K562 (cell line): ENCODE measurements around the gene CFAP298. TPM values are rescaled to one million over a fixed set of nuclear protein-coding genes. Genes with fewer than 3 reads are reported as not detected.

Experiments
- IRF2 ChIP-seq: sonication (generic); formaldehyde crosslinking; IDR thresholded peaks from 2 replicates; pipeline ENCODE4 v1.8.1; 2022; ENCODE audit warnings: mild to moderate bottlenecking, missing genetic modification reagents
- KLF13 ChIP-seq: fragments of 450-650 bp; IDR thresholded peaks from 2 replicates; pipeline ENCODE4 v1.6.1; 2016; ENCODE audit warnings: missing genetic modification characterization, low read depth, mild to moderate bottlenecking, missing compliant biosample characterization, moderate library complexity, borderline replicate concordance
- L3MBTL2 ChIP-seq: fragments of 450-650 bp; IDR thresholded peaks from 2 replicates; pipeline ENCODE4 v1.6.1; 2016; ENCODE audit warnings: mild to moderate bottlenecking, moderate library complexity
- MCM7 ChIP-seq, 2 experiments: fragments of 450-650 bp; IDR thresholded peaks; 2 replicates each; pipeline ENCODE4 v1.6.1; 2016 to 2018
- NFRKB ChIP-seq: fragments of 450-650 bp; IDR thresholded peaks from 2 replicates; pipeline ENCODE4 v1.6.1; 2016; ENCODE audit warnings: low read depth
- NR2C1 ChIP-seq, 2 experiments: fragments of 450-650 bp; IDR thresholded peaks; 2 replicates each; pipeline ENCODE4 v1.6.1; 2017; ENCODE audit warnings: mild to moderate bottlenecking in 2 of 2, antibody characterized with exemption in 1 of 2, inconsistent platforms in 1 of 2, missing compliant biosample characterization in 1 of 2, missing genetic modification characterization in 1 of 2
- RBM25 ChIP-seq: fragments of 200-400 bp; formaldehyde crosslinking; IDR thresholded peaks from 2 replicates; pipeline ENCODE4 v1.6.1; 2018; ENCODE audit warnings: low read length, low read depth, moderate library complexity; ENCODE audit not compliant: severe bottlenecking
- TARDBP ChIP-seq: fragments of 450-650 bp; IDR thresholded peaks from 2 replicates; pipeline ENCODE4 v1.6.1; 2016
- TBL1XR1 ChIP-seq, 2 experiments: IDR thresholded peaks; 2 replicates each; pipeline ENCODE4 v1.6.1; 2012; ENCODE audit warnings: improper control_type of control experiment in 2 of 2, low read length in 2 of 2, mild to moderate bottlenecking in 1 of 2
- U2AF2 ChIP-seq: fragments of 200-400 bp; formaldehyde crosslinking; optimal IDR thresholded peaks from 2 replicates; pipeline ENCODE3; 2017; ENCODE audit warnings: low read depth, mild to moderate bottlenecking, low read length
- ZC3H11A ChIP-seq: IDR thresholded peaks from 2 replicates; pipeline ENCODE4 v1.6.1; 2012; ENCODE audit warnings: low read depth, low read length, improper control_type of control experiment
- polyA plus RNA-seq, 8 experiments: library from polyadenylated mRNA; depleted of rRNA in 4 of 8; stranded (reverse) in 5 of 8; unstranded in 3 of 8; fragments of >200 nt; fragmentation: Nextera tagmentation in 2 of 8; fragmentation: Illumina TruSeq in 1 of 8; extraction: Ambion mirVana in 2 of 8; extraction: Trizol in 1 of 8; gene quantifications; 2 replicates each; pipeline versions ENCODE4 v1.2.1 to v1.2.3, GENCODE V29; 2011 to 2014; ENCODE audit warnings: inconsistent platforms in 1 of 8, missing spikeins in 1 of 8
- total RNA-seq, 7 experiments: library from RNA; depleted of rRNA in 6 of 7; stranded (reverse); fragments of >200 nt in 6 of 7; fragmentation: Illumina TruSeq in 2 of 7; extraction: Trizol in 2 of 7; gene quantifications; 2 replicates each; pipeline versions ENCODE4 v1.2.1 to v1.2.3, GENCODE V29; 2011 to 2021; ENCODE audit warnings: low replicate concordance in 1 of 7
- TF ChIP-seq, protein P1 (sequence below), 2 experiments: fragments of 450-650 bp; conservative IDR thresholded peaks; 2 replicates each; pipeline ENCODE4 v1.6.1; 2017; ENCODE audit warnings: mild to moderate bottlenecking in 2 of 2, moderate library complexity in 2 of 2
- TF ChIP-seq, protein P2 (sequence below): fragments of 450-650 bp; conservative IDR thresholded peaks from 2 replicates; pipeline ENCODE4 v1.6.1; 2016; ENCODE audit warnings: missing genetic modification characterization, low read depth, mild to moderate bottlenecking, missing compliant biosample characterization, moderate library complexity
- TF ChIP-seq, protein P3 (sequence below): fragments of 250-450 bp; sonication (Bioruptor Pico); IDR thresholded peaks from 2 replicates; pipeline ENCODE4 v1.8.0; 2022; ENCODE audit warnings: inconsistent platforms
- TF ChIP-seq, protein P4 (sequence below): IDR thresholded peaks from 3 replicates; pipeline ENCODE4 v1.6.1; 2011; ENCODE audit warnings: borderline replicate concordance, mild to moderate bottlenecking, moderate library complexity; ENCODE audit not compliant: insufficient read length; ENCODE audit errors: extremely low read depth
- TF ChIP-seq, protein P5 (sequence below): fragments of 250-450 bp; sonication (Bioruptor Pico); IDR thresholded peaks from 2 replicates; pipeline ENCODE4 v1.5.0; 2022; ENCODE audit warnings: mild to moderate bottlenecking
- TF ChIP-seq, protein P6 (sequence below): fragments of 250-450 bp; sonication (Bioruptor Pico); IDR thresholded peaks from 2 replicates; pipeline ENCODE4 v1.8.0; 2021; ENCODE audit warnings: mild to moderate bottlenecking, moderate library complexity

Gene CFAP298
- total and polyA plus RNA-seq, 9 of the 15 experiments (the other 6 are each of a cell fraction or from before 2014, with no cell fraction given) = 31.4 to 178 (median 89.7) TPM

DNA sequence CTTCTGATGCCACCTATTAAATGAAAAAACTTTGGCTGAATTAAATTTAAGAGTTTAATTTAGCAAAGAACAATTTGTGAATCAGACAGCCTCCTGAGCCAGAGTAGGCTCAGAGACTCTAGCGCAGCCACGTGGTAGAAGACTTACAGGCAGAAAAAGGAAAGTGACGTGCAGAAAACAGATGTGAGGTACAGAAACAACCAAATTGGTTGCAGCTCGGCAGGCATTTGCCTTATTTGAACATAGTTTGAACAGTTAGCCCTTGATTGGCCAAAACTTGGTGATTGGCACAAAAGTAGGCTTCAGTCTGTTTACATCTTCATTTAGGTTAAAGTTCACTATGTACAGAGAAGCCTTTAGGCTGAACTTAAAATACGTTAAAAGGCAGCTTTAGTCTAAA lies 49.8 kb downstream of the CFAP298 start (continued):
- TF ChIP-seq, protein P1, sequence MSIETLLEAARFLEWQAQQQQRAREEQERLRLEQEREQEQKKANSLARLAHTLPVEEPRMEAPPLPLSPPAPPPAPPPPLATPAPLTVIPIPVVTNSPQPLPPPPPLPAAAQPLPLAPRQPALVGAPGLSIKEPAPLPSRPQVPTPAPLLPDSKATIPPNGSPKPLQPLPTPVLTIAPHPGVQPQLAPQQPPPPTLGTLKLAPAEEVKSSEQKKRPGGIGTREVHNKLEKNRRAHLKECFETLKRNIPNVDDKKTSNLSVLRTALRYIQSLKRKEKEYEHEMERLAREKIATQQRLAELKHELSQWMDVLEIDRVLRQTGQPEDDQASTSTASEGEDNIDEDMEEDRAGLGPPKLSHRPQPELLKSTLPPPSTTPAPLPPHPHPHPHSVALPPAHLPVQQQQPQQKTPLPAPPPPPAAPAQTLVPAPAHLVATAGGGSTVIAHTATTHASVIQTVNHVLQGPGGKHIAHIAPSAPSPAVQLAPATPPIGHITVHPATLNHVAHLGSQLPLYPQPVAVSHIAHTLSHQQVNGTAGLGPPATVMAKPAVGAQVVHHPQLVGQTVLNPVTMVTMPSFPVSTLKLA (conservative IDR thresholded peaks at IDR 0.05) = 0 out of 4 replicates have a peak, but pooled peaks of 1 of the 2 experiments have one; percentile 40
- TF ChIP-seq, protein P2, sequence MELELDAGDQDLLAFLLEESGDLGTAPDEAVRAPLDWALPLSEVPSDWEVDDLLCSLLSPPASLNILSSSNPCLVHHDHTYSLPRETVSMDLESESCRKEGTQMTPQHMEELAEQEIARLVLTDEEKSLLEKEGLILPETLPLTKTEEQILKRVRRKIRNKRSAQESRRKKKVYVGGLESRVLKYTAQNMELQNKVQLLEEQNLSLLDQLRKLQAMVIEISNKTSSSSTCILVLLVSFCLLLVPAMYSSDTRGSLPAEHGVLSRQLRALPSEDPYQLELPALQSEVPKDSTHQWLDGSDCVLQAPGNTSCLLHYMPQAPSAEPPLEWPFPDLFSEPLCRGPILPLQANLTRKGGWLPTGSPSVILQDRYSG (tag) = no peak
- TF ChIP-seq L3MBTL2 (0 out of 2 replicates have a peak, but pooled peaks have one; percentile 13), NR2C1 (IDR thresholded peaks at IDR 0.05) (no peak), NR2C1 (tag; IDR thresholded peaks at IDR 0.05) (0 out of 2 replicates have a peak, but pooled peaks have one; percentile 44), U2AF2 (no peak), RBM25 (no peak), ZC3H11A (no peak), KLF13 (no peak), NFRKB (no peak), MCM7 (IDR thresholded peaks at IDR 0.05) (no peak), TBL1XR1 (IDR thresholded peaks at IDR 0.05; ENCODE audit: low read length in 2 of 2) (0 out of 4 replicates have a peak, but pooled peaks of 1 of the 2 experiments have one; percentile 24), TARDBP (no peak), IRF2 (no peak)
- TF ChIP-seq, protein P3, sequence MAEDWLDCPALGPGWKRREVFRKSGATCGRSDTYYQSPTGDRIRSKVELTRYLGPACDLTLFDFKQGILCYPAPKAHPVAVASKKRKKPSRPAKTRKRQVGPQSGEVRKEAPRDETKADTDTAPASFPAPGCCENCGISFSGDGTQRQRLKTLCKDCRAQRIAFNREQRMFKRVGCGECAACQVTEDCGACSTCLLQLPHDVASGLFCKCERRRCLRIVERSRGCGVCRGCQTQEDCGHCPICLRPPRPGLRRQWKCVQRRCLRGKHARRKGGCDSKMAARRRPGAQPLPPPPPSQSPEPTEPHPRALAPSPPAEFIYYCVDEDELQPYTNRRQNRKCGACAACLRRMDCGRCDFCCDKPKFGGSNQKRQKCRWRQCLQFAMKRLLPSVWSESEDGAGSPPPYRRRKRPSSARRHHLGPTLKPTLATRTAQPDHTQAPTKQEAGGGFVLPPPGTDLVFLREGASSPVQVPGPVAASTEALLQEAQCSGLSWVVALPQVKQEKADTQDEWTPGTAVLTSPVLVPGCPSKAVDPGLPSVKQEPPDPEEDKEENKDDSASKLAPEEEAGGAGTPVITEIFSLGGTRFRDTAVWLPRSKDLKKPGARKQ (CRISPR knock-in tag) = no peak
- TF ChIP-seq, protein P4, sequence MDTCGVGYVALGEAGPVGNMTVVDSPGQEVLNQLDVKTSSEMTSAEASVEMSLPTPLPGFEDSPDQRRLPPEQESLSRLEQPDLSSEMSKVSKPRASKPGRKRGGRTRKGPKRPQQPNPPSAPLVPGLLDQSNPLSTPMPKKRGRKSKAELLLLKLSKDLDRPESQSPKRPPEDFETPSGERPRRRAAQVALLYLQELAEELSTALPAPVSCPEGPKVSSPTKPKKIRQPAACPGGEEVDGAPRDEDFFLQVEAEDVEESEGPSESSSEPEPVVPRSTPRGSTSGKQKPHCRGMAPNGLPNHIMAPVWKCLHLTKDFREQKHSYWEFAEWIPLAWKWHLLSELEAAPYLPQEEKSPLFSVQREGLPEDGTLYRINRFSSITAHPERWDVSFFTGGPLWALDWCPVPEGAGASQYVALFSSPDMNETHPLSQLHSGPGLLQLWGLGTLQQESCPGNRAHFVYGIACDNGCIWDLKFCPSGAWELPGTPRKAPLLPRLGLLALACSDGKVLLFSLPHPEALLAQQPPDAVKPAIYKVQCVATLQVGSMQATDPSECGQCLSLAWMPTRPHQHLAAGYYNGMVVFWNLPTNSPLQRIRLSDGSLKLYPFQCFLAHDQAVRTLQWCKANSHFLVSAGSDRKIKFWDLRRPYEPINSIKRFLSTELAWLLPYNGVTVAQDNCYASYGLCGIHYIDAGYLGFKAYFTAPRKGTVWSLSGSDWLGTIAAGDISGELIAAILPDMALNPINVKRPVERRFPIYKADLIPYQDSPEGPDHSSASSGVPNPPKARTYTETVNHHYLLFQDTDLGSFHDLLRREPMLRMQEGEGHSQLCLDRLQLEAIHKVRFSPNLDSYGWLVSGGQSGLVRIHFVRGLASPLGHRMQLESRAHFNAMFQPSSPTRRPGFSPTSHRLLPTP = no peak
- TF ChIP-seq, protein P5, sequence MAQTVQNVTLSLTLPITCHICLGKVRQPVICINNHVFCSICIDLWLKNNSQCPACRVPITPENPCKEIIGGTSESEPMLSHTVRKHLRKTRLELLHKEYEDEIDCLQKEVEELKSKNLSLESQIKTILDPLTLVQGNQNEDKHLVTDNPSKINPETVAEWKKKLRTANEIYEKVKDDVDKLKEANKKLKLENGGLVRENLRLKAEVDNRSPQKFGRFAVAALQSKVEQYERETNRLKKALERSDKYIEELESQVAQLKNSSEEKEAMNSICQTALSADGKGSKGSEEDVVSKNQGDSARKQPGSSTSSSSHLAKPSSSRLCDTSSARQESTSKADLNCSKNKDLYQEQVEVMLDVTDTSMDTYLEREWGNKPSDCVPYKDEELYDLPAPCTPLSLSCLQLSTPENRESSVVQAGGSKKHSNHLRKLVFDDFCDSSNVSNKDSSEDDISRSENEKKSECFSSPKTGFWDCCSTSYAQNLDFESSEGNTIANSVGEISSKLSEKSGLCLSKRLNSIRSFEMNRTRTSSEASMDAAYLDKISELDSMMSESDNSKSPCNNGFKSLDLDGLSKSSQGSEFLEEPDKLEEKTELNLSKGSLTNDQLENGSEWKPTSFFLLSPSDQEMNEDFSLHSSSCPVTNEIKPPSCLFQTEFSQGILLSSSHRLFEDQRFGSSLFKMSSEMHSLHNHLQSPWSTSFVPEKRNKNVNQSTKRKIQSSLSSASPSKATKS (CRISPR knock-in tag) = no peak
- TF ChIP-seq, protein P6, sequence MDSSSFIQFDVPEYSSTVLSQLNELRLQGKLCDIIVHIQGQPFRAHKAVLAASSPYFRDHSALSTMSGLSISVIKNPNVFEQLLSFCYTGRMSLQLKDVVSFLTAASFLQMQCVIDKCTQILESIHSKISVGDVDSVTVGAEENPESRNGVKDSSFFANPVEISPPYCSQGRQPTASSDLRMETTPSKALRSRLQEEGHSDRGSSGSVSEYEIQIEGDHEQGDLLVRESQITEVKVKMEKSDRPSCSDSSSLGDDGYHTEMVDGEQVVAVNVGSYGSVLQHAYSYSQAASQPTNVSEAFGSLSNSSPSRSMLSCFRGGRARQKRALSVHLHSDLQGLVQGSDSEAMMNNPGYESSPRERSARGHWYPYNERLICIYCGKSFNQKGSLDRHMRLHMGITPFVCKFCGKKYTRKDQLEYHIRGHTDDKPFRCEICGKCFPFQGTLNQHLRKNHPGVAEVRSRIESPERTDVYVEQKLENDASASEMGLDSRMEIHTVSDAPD = no peak
